HG02759 (cell line): Measurements from ENCODE around the gene ART4.

Experiments used
- ATAC-seq: cut with Tn5 transposase; IDR thresholded peaks from one replicate; pipeline ENCODE4 v1.9.1; 2021; ENCODE audit warnings: mild to moderate bottlenecking, moderate library complexity; ENCODE audit not compliant: unreplicated experiment

Gene ART4

DNA sequence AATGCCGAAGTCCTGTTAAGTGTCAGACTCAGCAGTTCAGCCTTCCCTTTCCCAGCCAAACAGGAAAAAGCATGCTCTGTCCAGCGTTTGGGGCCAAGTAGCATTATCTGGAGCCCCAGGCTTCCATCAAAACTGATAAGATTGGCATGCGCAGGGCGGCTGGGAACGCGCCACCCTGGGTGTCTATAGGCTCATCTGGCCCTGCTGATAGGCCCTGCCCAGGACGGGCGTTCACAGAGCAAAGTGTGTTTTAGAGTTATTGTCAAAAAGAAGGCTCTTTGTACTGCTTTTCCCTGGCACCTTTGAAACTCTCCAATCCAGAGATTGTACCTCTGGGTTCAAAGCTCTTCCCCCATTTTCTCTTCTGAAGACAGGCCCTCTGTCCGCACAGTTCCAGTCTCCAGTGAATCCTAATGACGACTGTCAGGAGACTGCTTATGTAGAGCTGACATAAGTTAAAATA, at the start of gene ART4:
ART4 (minus strand) TSS at position 102 of the 463 bp plus-strand sequence. CDS start 413 bp downstream, outside the sequence.
- ATAC-seq: no peak

GRCh38 chr12:14892726-14893505, 49.6 kb upstream of the ART4 start:
- ATAC-seq: no peak

DNA sequence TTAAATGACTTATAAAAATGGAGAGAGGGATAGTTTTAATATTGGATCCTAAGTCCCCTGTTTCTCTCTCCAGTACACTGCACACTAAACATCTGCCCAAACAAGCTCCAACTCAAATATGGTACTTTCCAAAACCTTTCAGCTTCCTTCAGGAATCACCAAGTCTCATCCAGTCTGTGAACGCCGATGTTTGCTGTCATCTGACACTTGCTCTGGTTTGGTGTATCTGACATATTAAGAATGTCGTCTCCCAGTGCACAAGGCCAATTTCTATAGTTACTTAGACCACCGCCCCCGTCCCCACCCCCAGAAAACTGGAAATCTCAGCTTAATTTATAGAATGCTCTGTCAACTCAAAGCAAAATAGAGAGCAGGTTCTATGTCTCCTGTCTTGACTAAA, 47.4 kb upstream of the ART4 start:
- no peak for ATAC-seq

GRCh38 chr12:14886271-14886670, 42.9 kb upstream of the ART4 start:
- no peak for ATAC-seq

- no peak for ATAC-seq
These were observed 42.4 kb upstream of the ART4 start, which contains the start of gene MGP for GRCh38 chr12:14885718-14886221. MGP (minus strand) TSS chr12:14885854; CDS start chr12:14885791, 63 bp downstream.

- ATAC-seq: peak; percentile 96
These were observed 41.1 kb upstream of the ART4 start for GRCh38 chr12:14884458-14884878.

DNA sequence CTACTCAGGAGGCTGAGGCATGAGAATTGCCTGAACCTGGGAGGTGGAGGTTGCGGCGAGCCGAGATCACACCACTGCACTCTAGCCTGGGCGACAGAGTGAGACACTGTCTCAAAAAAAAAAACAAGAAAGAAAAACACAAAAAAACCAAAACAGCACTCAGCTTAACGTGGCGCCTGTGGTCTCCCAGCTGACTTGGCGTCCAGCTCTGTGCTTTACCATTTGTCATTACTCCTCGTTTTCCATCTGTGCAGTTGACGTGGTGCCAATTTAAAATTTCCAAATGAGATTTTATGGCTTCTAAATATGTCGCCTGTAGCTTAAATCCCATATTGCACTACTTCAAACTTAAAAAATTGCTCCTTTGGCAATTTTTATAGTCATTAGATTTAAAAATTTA, 40.4 kb upstream of the ART4 start:
- no peak for ATAC-seq

DNA sequence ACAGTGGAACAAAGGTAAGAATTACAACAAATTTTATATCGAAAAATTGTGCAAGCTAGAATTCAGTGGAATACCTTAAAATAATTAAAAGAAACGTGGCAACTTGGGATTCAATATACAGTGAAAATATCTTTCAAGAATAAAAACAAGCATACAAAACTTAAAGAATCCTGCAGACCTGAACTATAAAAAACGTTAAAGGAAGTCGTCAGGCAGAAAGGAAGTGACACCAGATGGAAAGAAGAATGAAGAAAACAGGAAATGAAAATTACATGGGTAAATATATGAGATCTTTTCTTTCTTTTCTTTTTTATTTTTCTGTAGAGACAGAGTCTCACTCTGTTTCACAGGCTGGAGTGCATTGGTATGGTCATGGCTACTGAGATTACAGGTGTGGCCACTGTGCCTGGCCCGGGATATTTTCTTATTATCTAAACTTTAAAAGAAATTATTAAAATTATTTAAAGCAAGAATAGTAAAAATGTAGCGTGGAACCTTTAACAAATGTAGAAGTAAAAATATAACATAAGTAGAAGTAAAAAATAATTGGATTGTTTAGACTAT, 37.6 kb upstream of the ART4 start:
- no peak for ATAC-seq

GRCh38 chr12:14879222-14879933, 36.1 kb upstream of the ART4 start:
- ATAC-seq: no peak

DNA sequence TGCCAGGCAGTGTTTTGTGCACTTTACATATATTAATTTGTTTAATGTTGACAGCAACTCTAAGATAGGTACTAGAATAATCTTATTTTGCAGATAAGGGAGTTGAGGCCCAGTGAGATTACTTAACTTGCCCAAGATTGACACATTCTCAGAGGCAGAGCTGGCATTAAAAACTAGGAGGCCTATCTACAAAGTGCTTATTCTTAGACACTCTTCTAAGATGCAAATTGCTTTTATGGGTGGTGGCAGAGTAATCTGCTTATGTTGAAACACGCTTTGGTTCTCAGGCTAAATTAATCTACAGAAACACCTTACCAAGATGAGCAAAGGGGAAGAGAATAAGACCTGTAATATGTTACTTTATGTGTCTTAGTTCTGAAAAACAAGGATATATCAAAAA, 35.2 kb upstream of the ART4 start:
- no peak for ATAC-seq

DNA sequence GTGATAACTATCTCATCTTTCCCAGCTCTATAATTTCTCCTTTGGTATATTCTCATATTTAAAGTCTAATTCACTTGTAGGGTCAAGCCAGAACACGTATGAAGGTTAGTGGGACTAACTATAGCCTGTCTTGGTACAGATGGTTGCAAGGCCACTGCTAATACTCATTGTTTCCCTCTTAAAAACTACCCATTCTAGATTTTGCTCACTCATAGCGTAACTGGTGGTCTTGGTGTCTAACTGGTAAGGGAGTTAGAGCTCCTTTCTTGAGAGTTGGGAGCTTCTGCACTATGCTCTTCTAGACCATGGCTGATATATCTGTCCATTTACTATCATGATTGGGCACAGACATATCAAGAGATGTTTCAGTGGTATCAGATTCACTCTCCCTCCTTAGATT, 33.5 kb upstream of the ART4 start:
- ATAC-seq: no peak

- ATAC-seq: no peak
These were observed 31.6 kb upstream of the ART4 start for GRCh38 chr12:14874882-14875281.

DNA sequence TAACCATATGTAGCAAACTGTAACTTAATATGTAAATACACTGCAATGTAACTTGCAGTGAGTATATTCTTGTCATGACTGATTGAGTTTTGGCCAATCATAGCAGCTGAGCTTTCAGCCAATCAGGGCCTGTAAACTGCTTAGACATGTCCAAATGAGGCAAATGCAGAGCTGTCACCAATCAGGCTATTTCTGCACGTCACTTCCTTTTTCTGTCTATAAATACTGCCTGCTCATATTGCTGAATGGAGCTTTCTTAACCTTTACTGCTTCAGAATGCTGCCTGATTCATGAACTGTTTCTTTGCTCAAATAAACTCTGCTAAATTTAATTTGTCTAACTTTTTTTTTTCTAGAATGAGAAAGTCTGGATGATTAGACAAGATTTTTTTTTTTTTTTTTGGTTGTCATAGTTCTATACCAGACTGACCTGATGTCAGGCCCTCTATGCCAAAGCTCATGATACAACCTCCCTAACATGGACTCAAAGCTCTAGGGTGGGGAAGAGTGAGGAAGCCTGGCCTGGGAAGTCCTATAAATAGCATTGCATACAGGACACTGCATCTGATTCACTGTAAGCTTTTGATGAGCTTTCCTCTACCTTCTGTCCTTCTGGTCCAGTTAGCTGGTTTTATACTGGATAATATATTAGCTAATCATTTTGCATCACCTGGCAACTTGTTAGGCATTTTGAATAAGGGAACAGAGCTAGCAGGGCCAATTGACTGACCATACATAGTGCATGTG, 30.3 kb upstream of the ART4 start:
- no peak for ATAC-seq

GRCh38 chr12:14871886-14872285, 28.6 kb upstream of the ART4 start:
- no peak for ATAC-seq

DNA sequence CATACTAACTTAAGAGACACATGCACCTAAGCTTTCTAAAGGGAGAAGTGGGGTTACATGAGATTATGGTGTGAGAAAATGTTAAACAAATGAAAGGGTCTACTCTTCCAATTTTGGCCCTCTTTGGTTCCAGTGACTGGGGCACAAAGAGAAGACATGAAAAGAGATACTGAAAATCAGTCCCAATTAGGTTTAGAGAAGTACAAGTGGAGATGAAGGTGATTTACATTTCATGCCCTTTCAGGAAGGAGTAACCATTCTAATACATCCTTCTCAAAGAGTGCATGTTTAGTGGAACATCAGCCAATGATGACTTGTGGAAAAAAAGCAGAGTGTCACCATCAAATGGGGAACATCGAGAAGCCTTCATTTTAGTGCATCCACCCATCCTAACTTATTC, 27.9 kb upstream of the ART4 start:
- no peak for ATAC-seq

DNA sequence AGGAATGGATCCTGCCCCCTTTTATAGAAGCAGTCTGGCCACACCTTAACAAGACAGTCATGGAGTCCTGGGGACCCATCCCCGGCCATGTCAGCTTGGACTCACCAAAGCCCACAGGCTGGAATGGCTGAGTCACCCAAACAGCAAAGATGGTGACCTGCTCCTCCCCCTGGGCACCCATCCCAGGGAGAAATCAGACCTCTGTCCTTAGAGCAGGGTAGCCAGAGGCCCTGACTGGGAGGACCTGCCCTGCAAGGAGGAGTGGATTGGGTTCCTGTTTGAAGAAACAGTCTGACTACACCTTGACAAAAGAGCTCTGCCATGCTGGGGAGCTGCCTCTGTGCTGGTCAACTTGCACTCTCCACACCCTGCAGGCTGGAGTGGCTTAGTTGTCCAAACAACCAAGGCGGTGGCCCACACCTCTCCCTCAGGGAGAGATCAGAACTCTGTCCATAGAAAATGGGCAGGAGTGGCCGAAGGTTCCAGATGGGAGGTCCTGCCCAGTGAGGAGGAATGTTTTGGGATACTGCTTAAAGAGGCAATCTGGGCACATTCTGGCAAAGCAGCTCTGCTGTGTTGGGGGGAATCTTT, 25.7 kb upstream of the ART4 start:
- ATAC-seq: no peak

DNA sequence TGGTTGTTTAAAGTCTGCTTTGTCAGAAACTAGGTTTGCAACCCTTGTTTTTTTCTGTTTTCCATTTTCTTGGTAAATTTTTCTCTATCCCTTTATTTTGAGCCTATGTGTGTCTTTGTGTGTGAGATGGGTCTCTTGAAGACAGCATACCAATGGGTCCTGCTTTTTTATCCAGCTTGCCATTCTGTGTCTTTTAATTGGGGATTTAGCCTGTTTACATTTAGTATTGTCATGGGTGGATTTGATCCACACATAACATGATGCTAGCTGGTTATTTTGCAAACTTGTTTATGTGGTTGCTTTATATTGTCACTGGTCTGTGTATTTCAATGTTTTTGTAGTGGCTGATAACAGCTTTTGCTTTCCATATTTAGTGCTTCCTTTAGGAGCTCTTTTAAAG, 17.2 kb upstream of the ART4 start:
- ATAC-seq: no peak

- no peak for ATAC-seq
These were observed 15.2 kb upstream of the ART4 start for GRCh38 chr12:14858513-14858912.

- ATAC-seq: peak; percentile 60
These were observed 11.4 kb upstream of the ART4 start for GRCh38 chr12:14854586-14855183.

- no peak for ATAC-seq
These were observed 10.6 kb upstream of the ART4 start for GRCh38 chr12:14853961-14854360.
